C4-2B (cell line): ENCODE measurements around the gene TLE3.

Experiments
- ZFX ChIP-seq: fragments of 450-650 bp; IDR thresholded peaks from 2 replicates; pipeline ENCODE4 v1.6.1; 2017
- TF ChIP-seq, protein P1 (sequence below): fragments of 450-650 bp; conservative IDR thresholded peaks from 2 replicates; pipeline ENCODE4 v1.5.1; 2017; ENCODE audit warnings: mild to moderate bottlenecking

GRCh38 chr15:70002897-70003296, 94.8 kb downstream of the TLE3 start:
- TF ChIP-seq, protein P1, sequence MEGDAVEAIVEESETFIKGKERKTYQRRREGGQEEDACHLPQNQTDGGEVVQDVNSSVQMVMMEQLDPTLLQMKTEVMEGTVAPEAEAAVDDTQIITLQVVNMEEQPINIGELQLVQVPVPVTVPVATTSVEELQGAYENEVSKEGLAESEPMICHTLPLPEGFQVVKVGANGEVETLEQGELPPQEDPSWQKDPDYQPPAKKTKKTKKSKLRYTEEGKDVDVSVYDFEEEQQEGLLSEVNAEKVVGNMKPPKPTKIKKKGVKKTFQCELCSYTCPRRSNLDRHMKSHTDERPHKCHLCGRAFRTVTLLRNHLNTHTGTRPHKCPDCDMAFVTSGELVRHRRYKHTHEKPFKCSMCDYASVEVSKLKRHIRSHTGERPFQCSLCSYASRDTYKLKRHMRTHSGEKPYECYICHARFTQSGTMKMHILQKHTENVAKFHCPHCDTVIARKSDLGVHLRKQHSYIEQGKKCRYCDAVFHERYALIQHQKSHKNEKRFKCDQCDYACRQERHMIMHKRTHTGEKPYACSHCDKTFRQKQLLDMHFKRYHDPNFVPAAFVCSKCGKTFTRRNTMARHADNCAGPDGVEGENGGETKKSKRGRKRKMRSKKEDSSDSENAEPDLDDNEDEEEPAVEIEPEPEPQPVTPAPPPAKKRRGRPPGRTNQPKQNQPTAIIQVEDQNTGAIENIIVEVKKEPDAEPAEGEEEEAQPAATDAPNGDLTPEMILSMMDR: no peak
- no peak for TF ChIP-seq ZFX
